Neural progenitor cell (in vitro differentiated cells): ENCODE results near the gene SPN. TPM values are rescaled to one million over a fixed set of nuclear protein-coding genes. Genes with fewer than 3 reads are reported as not detected.

Source experiments
- DNase-seq: peaks from one replicate; pipeline ENCODE4 v3.0.0-alpha.2; 2016; ENCODE audit warnings: low spot score
- H2AFZ ChIP-seq: fragments of 200-600 bp; sonication (generic); replicated peaks from 2 replicates; pipeline ENCODE4 v1.6.1; 2016; ENCODE audit warnings: antibody characterized with exemption
- H3F3A ChIP-seq: fragments of 200-600 bp; sonication (generic); 2 replicates; pipeline ENCODE4 v1.6.1; 2016; ENCODE audit warnings: antibody characterized with exemption, low read depth
- H3K27ac ChIP-seq: fragments of 200-600 bp; sonication (generic); 2 replicates; pipeline ENCODE4 v1.5.1; 2016; ENCODE audit warnings: mild to moderate bottlenecking
- H3K27me3 ChIP-seq: fragments of 200-600 bp; sonication (generic); 2 replicates; pipeline ENCODE4 v1.6.1; 2016; ENCODE audit warnings: mild to moderate bottlenecking, moderate library complexity
- H3K36me3 ChIP-seq: fragments of 200-600 bp; sonication (generic); 2 replicates; pipeline ENCODE4 v1.5.1; 2016
- H3K4me1 ChIP-seq: fragments of 200-600 bp; sonication (generic); 2 replicates; pipeline ENCODE4 v1.6.1; 2016; ENCODE audit warnings: mixed run types
- H3K4me2 ChIP-seq: fragments of 200-600 bp; sonication (generic); 2 replicates; pipeline ENCODE4 v1.6.1; 2016
- H3K4me3 ChIP-seq: fragments of 200-600 bp; sonication (generic); 2 replicates; pipeline ENCODE4 v1.5.1; 2016
- H3K79me2 ChIP-seq: fragments of 200-600 bp; sonication (generic); 2 replicates; pipeline ENCODE4 v1.6.1; 2016; ENCODE audit warnings: low read depth
- H3K9ac ChIP-seq: fragments of 200-600 bp; sonication (generic); 2 replicates; pipeline ENCODE4 v1.6.1; 2016
- H3K9me3 ChIP-seq: fragments of 200-600 bp; sonication (generic); 2 replicates; pipeline ENCODE4 v1.5.1; 2016; ENCODE audit warnings: low read depth
- H4K20me1 ChIP-seq: fragments of 200-600 bp; sonication (generic); 2 replicates; pipeline ENCODE4 v1.6.1; 2016; ENCODE audit warnings: low read depth
- H3K27ac Mint-ChIP-seq: 3 replicates; pipeline ENCODE4 v1.8.0; 2021; ENCODE audit warnings: mixed read lengths
- H3K27me3 Mint-ChIP-seq: 2 replicates; pipeline ENCODE4 v1.8.0; 2022; ENCODE audit warnings: low read depth, mild to moderate bottlenecking, inconsistent platforms, moderate library complexity, mixed read lengths; ENCODE audit not compliant: insufficient read depth
- H3K36me3 Mint-ChIP-seq: 3 replicates; pipeline ENCODE4 v1.8.0; 2021; ENCODE audit warnings: mixed read lengths
- H3K4me1 Mint-ChIP-seq: 3 replicates; pipeline ENCODE4 v1.8.0; 2021; ENCODE audit warnings: mixed read lengths
- H3K4me3 Mint-ChIP-seq: 3 replicates; pipeline ENCODE4 v1.8.0; 2021; ENCODE audit warnings: mild to moderate bottlenecking, moderate library complexity, mixed read lengths
- H3K9me3 Mint-ChIP-seq: 3 replicates; pipeline ENCODE4 v1.8.0; 2020; ENCODE audit warnings: mixed read lengths
- CTCF ChIP-seq: fragments of 200-600 bp; sonication (generic); IDR thresholded peaks from 2 replicates; pipeline ENCODE4 v1.5.1; 2017; ENCODE audit warnings: antibody characterized with exemption, mild to moderate bottlenecking
- EZH2 ChIP-seq: fragments of 200-600 bp; sonication (generic); IDR thresholded peaks from 2 replicates; pipeline ENCODE4 v1.6.1; 2017; ENCODE audit warnings: antibody characterized with exemption, mild to moderate bottlenecking, moderate library complexity
- EZH2phosphoT487 ChIP-seq: fragments of 200-600 bp; sonication (generic); IDR thresholded peaks from 2 replicates; pipeline ENCODE4 v1.6.1; 2017; ENCODE audit warnings: antibody characterized with exemption
- total RNA-seq: library from RNA; depleted of rRNA; stranded (reverse); fragments of >200 nt; gene quantifications from 2 replicates; pipeline ENCODE4 v1.2.3, GENCODE V29; 2015; ENCODE audit warnings: low replicate concordance

SPN gene
- total RNA-seq, 1 donor from 2014 or later = 0.02 TPM

GRCh38 chr16:29680180-29680598, 17.1 kb downstream of the SPN start:
- Histone ChIP-seq H3K36me3 (no peaks in the 10 kb centered on the region), H3K27ac (no peak overlapping the region), H3K4me2 (peak overlapping the region; percentile 91), H3K9me3 (no peaks in the 10 kb centered on the region), H3F3A (peaks cover 26% of the 10 kb centered on the region), H3K27me3 (no peaks in the 10 kb centered on the region), H3K9ac (no peak overlapping the region), H3K79me2 (peaks cover 52% of the 10 kb centered on the region), H3K4me3 (peak overlapping the region; percentile 59), H3K4me1 (no peaks in the 10 kb centered on the region), H4K20me1 (peaks cover 6% of the 10 kb centered on the region), H2AFZ (no peak overlapping the region)
- Mint-ChIP-seq H3K9me3 (no peaks in the 10 kb centered on the region), H3K36me3 (peaks cover 5% of the 10 kb centered on the region), H3K27me3 (peaks cover 4% of the 10 kb centered on the region), H3K27ac (peak overlapping the region; percentile 60), H3K4me1 (peaks cover 18% of the 10 kb centered on the region), H3K4me3 (peak overlapping the region; percentile 83)
- DNase-seq = no peak
- TF ChIP-seq EZH2phosphoT487 (no peak), EZH2 (no peak)

- Mint-ChIP-seq H3K27ac (peak overlapping the region; percentile 12), H3K27me3 (peaks cover 7% of the 10 kb centered on the region), H3K4me3 (no peak overlapping the region), H3K36me3 (peaks cover 15% of the 10 kb centered on the region), H3K4me1 (peaks cover 29% of the 10 kb centered on the region), H3K9me3 (no peaks in the 10 kb centered on the region)
- Histone ChIP-seq H3F3A (peaks cover 16% of the 10 kb centered on the region), H3K27me3 (no peaks in the 10 kb centered on the region), H3K27ac (no peak overlapping the region), H3K4me3 (no peak overlapping the region), H3K36me3 (no peaks in the 10 kb centered on the region), H3K9me3 (no peaks in the 10 kb centered on the region), H3K4me2 (no peak overlapping the region), H3K79me2 (peaks cover 80% of the 10 kb centered on the region), H2AFZ (no peak overlapping the region), H3K4me1 (no peaks in the 10 kb centered on the region), H4K20me1 (peaks cover 10% of the 10 kb centered on the region), H3K9ac (no peak overlapping the region)
- DNase-seq = no peak
- TF ChIP-seq EZH2phosphoT487 (no peak), CTCF (no peak), EZH2 (no peak)
Observed at GRCh38 chr16:29683543-29684090, 20.6 kb downstream of the SPN start.

GRCh38 chr16:29684679-29685078, 21.6 kb downstream of the SPN start:
- H3K4me1 Mint-ChIP-seq = peaks cover 22% of the 10 kb centered on the region
- H3K27me3 ChIP-seq = no peaks in the 10 kb centered on the region
- H3K36me3 ChIP-seq = no peaks in the 10 kb centered on the region
- no peaks in the 10 kb centered on the region for H3K4me1 ChIP-seq
- no peak overlapping the region for H3K4me3 Mint-ChIP-seq
- peaks cover 17% of the 10 kb centered on the region for H3K36me3 Mint-ChIP-seq
- H3K79me2 ChIP-seq = peaks cover 87% of the 10 kb centered on the region
- peaks cover 5% of the 10 kb centered on the region for H3F3A ChIP-seq
- no peak overlapping the region for H3K4me3 ChIP-seq
- peaks cover 10% of the 10 kb centered on the region for H4K20me1 ChIP-seq
- peaks cover 2% of the 10 kb centered on the region for H3K9me3 Mint-ChIP-seq
- no peaks in the 10 kb centered on the region for H3K9me3 ChIP-seq
- peaks cover 7% of the 10 kb centered on the region for H3K27me3 Mint-ChIP-seq
- no peak overlapping the region for H3K27ac ChIP-seq
- no peak overlapping the region for H3K9ac ChIP-seq
- TF ChIP-seq CTCF = no peak
- no peak for TF ChIP-seq EZH2phosphoT487
- no peak for TF ChIP-seq EZH2
- no peak for DNase-seq
- no peak overlapping the region for H3K27ac Mint-ChIP-seq
- H2AFZ ChIP-seq = no peak overlapping the region
- no peak overlapping the region for H3K4me2 ChIP-seq

- no peak overlapping the region for H3K4me3 Mint-ChIP-seq
- TF ChIP-seq EZH2phosphoT487 = no peak
- TF ChIP-seq EZH2 = no peak
- TF ChIP-seq CTCF = no peak
- Histone ChIP-seq H3K4me2 (no peak overlapping the region), H4K20me1 (peaks cover 10% of the 10 kb centered on the region), H3K4me3 (no peak overlapping the region), H3K9me3 (no peaks in the 10 kb centered on the region), H3K36me3 (no peaks in the 10 kb centered on the region), H3K27me3 (no peaks in the 10 kb centered on the region), H3K27ac (no peak overlapping the region), H3K4me1 (no peaks in the 10 kb centered on the region), H2AFZ (no peak overlapping the region), H3K9ac (no peak overlapping the region), H3K79me2 (peaks cover 86% of the 10 kb centered on the region), H3F3A (no peaks in the 10 kb centered on the region)
- H3K36me3 Mint-ChIP-seq = peaks cover 21% of the 10 kb centered on the region
- H3K4me1 Mint-ChIP-seq = peaks cover 18% of the 10 kb centered on the region
- no peak for DNase-seq
- H3K27ac Mint-ChIP-seq = peak overlapping the region; percentile 2
- H3K9me3 Mint-ChIP-seq = peaks cover 14% of the 10 kb centered on the region
- H3K27me3 Mint-ChIP-seq = peaks cover 14% of the 10 kb centered on the region
Observed at GRCh38 chr16:29686740-29687332, 23.8 kb downstream of the SPN start.
